Measurements from ENCODE around the gene ESCO1.
"Not testable (repeated sequence)": the region's sequence is repeated elsewhere in the genome, so short reads cannot be mapped to it uniquely, and the experiment has no call there.

- not testable (repeated sequence) for TF ChIP-seq CTCF, POLR2A (IDR thresholded peaks at IDR 0.05)
These were observed 8.1 kb downstream of the ESCO1 start for GRCh38 chr18:21592361-21592760.

Data from Peyer's patch (tissue), 4 donors.